G401.6 (cell line): ENCODE results near the gene MTHFD1L.
"Not testable (repeated sequence)": the region's sequence is repeated elsewhere in the genome, so short reads cannot be mapped to it uniquely, and the experiment has no call there.

Experiments used
- FAIRE-seq: peaks from 2 replicates; lab custom pipeline; 2012; peaks lifted over from hg19 to GRCh38; lab: Jason Lieb, UNC

MTHFD1L gene

DNA sequence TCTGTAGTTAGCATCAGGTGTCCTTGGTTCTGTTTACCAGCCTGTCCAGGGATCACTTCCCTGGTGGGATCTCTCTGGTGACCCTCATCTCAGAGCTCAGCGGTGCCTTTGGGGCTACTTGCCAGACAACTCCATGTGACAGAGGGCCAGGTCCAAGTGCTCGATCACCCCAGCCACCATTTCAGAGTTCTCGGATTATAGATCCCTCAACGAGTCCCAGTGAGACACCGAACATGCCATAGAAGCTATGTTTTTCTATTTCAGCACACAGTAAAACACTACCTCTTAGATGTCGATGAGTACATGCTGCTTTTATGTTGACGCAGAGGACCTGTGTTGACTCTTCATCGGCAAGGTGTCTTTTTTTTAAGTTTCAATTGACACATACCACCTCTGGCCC, 204.1 kb downstream of the MTHFD1L start:
- no peak for FAIRE-seq

DNA sequence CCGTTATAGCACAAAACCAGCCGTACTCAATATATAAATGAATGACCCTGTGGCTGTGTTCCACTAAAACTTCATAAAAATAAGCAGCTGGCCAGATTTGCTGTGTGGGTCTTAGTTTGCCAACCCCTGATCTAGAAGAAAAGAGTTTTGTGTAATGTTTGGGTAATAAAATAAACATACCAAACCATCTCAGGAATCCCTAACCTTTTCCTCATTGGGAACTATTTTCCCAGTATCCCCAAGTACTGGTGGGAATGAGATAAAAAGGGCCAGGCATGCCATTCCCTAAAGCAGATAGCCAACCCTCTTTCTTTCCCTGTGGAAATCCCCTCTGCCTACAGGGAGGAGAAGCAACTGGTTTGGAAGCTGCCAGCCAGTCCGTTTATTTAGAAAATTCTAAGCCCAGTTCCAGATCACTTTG, 205.1 kb downstream of the MTHFD1L start:
- FAIRE-seq, result no peak

DNA sequence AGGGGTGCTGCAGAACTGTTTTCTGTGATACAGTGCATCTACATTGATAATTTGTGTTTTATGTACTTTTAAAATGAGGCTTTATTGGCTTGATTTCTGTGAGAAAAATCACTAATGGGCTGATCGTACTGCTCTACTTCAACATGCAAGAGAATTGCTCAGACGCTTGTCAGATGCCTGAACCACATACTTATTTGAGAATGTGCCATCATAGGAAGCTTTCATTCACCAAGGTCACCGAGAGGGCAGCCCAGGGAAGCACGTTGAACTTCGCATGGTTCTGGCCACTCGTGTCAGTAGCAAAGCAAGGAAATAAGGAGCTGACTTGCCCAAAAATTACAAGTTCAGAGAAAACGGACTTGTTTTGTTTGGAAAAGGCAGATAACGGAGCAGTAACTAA, 205.8 kb downstream of the MTHFD1L start:
- FAIRE-seq, result no peak

GRCh38 chr6:151073146-151073545, 207.6 kb downstream of the MTHFD1L start:
- FAIRE-seq, result no peak

DNA sequence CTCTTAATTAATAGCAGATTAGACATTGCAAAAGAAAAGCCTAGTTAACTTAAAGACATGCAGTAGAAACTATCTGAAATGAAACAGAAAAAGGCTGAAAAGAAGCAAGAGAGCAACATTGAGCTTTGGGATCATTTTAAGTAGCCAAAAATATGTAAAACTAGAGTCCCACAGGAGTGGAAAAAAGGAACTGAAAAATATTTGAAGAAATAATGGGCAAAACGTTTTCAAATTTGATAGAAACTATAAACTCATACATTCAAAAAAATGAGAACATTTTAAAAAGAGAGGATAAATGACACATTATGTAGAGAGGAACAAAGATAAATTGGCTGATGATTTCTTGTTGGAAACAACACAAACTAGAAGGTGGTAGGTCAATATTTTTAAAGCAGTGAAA, 208.2 kb downstream of the MTHFD1L start:
- FAIRE-seq, result no peak

DNA sequence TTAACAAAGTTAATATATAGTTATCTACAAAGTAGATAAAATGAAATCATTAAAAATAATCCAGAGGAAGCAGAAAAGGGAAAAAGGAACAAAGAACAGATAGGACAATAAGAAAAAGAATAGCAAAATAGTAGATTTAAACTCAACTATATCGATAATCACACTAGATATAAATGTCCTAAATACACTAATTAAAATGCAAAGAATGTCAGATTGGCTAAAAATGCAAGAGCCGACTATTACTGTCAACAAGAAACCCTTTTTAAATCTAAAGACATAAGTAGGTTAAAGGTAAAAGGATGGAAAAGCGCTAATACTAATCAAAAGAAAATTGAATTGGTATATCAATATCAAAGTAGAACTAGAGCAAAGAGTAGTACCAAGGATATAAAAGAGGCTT, 209.5 kb downstream of the MTHFD1L start:
- FAIRE-seq, result no peak

DNA sequence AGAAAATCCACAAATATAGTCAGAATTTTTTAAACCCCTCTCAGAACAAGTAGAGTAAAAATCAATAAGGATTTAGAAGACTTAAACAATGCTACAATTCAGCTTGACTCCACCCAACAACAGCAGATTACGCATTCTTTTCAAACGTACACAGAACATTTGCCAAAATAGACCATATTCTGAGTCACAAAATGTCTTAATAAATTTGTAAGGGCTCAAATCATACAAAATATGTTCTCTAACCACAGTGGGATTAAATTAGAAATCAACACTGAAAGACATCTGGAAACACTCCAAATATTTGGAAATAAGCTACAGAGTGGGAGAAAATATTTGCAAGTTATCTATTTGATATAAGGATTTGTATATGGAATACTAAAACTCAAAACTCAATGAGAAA, 210.0 kb downstream of the MTHFD1L start:
- no peak for FAIRE-seq

DNA sequence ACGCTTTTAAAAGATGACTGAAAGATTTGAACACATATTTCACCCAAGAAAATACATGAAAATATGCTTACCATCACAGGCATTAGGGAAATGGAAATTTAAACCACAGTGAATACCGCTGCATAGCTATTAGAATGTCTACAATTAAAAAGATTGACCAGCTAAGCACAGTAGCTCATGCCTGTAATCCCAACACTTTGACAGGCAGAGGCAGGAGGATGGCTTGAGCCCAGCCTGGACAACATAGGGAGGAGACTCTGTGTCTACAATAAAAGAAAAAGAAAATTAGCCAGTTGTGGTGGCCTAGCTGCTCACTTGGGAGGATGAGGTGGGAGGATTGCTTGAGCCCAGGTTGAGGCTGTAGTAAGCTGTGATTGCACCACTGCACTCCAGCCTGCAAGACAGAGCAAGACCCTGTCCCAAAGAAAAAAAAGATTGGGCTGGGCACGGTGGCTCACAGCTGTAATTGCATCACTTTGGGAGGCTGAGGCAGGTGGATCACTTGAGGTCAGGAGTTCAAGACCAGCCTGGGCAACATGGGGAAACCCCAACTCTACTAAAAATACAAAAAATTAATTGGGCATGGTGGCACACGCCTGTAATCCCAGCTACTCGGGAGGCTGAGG, 210.5 kb downstream of the MTHFD1L start:
- FAIRE-seq, result no peak

DNA sequence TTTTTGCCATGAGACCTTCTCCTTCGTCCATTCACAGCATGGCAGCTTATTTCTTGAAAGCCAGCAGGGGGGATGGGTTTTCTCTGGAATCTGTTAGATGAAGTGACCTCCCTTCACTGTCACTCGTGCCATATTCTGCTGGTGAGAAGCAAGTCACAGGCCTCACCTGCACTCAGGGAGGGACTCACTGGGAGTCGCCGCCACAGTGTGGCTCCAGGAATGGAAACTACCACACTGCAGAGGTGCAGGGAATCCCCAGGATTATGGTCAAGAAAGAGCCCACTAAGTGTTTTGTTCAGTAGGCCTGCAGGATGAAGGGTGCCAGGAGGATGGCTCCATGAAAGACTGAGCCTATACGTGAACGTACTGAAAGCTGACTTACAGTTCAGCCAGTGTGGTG, 213.2 kb downstream of the MTHFD1L start:
- FAIRE-seq, result no peak

DNA sequence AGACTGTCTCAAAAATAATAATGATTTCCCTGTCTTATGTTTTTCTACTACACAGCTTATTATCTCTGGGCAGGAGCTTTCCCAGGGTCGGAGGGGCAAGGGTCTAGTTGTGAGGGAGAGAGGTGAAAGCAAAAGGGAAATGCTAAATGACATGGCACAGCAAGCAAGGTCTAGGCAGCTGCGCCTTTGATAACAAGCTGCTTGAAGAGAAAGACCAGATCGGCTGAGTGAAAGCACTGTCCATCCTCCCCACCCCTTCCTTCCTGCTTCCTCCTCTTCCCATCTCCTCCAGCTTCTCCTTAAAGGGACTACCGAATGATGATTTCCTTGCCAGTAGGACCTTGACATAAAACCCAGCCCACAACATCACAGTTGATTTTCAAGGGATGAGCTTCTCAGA, 216.2 kb downstream of the MTHFD1L start:
- FAIRE-seq, result no peak

DNA sequence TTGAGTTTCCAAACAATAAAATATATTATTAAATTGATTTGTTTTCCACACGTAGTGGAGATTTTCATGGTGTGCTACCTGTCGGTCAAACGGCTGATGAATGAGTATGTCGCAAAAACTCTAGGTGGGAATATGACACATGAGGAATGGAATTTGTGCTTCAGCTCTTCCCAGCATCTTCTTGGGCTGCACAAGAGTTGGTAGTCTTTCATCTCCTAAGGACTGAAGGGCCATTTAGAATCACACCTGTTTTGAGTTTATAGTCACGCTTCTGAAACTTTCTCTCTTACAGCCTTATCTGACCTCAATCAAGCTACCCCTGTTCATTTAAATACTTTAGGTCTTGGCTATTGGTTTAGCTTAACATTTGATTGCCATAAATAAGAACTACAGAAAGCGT, 216.6 kb downstream of the MTHFD1L start:
- FAIRE-seq, result no peak

DNA sequence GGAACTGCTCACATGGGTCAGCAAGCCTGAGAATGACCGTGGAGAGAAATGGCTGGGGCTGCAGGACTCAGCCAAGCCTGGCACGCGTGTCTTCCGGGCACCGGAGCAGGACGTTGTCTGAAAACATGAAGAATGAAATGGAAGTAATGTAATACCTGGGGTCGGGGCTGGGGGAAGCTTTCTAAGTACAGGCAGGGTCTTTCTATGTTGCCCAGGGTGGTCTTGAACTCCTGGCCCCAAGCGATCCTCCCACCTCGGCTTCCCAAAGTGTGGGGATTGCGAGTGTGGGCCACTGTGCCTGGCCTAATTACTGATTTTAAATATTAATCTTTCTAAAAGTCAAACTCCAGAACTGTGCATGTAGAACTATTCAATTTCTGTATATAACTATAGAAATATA, 218.8 kb downstream of the MTHFD1L start:
- no peak for FAIRE-seq

- not testable (repeated sequence) for FAIRE-seq
Measured at GRCh38 chr6:151087055-151087454, 221.6 kb downstream of the MTHFD1L start.

DNA sequence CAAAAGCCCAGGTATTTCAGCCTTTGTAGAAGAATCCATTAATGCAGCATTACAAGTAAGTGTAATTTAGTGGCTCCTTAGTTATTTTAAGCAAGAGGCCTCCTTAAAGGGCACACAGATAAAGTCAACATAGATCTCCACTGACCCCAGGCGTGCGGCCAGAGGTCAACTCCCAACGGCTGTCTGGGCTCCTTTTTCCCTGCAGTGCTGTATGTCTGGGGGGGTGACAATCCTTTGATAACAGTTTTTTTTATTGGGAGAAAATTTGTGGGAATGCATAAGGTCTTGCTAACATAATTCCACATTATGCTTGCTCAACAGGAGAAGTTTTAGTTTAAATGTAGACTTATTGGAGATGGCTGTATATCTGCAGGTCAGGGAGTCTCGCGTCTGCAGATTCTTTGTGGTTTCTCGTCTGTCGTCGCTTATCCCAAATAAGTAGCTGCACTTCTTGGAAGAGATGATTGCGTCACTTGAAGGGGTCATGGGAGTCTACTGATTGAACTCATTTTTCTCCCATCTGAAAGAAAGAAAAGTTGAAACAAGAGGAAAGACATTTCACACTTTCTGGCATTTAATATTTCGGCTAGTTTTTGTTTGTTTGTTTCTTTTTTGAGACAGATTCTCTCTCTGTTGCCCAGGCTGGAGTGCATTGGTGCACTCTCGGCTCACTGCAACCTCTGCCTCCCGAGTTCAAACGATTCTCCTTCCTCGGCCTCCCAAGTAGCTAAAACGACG, 222.5 kb downstream of the MTHFD1L start:
- no peak for FAIRE-seq

GRCh38 chr6:151088599-151088935, 223.1 kb downstream of the MTHFD1L start:
- no peak for FAIRE-seq

GRCh38 chr6:151088963-151089362, 223.5 kb downstream of the MTHFD1L start:
- FAIRE-seq, result no peak

DNA sequence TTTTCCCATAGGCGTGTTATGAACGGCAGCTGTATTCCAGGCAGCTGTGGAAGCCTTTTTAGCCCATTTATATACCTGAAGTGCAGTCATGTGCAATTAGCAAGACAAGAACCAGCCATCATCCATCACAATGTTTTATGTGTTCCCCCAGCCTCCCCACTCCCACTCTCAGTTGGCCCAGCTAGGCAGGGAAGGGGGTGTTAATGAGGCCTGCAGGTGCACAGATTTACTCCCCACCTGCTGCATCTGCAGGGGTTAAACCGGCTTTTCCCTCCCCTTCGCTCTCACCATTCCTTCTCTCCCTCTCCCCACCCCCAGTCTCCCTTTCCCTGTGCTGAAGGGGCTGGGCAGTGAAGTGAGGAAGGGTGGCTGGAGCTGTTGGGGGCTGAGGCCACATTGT, 224.5 kb downstream of the MTHFD1L start:
- FAIRE-seq, result no peak

GRCh38 chr6:151091571-151091970, 226.1 kb downstream of the MTHFD1L start:
- no peak for FAIRE-seq

DNA sequence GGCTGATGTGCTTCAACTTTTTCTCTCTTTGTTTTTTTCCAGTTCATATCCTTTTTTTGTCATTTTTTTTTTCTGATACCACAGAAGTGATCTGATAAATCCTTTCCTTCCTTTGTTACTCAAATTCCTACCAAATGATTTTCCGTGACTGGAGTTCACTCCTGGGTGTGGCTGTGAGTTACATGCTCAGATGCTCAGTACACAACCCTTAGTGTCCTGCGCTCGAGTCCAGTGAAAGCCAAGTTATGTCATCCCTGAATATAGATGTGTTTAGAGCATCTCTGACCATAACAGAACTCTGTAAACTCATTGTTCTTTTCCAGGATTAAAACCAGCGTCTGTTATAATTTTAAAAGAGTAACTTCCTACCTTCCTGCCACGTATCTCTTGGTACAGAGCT, 227.1 kb downstream of the MTHFD1L start:
- FAIRE-seq, result no peak

- no peak for FAIRE-seq
Measured at GRCh38 chr6:151093706-151094105, 228.2 kb downstream of the MTHFD1L start.

GRCh38 chr6:151095538-151096254, 230.2 kb downstream of the MTHFD1L start:
- FAIRE-seq, result no peak

DNA sequence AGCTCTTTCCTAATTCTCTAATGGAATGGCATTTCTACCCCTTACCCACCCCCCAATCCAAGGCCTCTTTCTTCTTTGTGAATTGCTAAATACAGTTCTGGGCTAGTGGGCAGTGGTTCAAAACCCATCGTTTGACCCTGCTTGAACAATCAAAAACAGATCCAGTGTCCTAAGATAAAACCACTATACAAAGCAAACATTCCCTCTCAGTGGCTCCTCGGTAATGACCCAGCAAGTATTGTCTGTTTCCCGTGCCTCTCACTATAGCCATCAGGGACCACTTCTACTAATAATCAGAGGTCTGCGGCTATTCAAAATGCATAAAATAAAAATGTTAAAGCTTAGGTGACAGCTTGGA, 230.7 kb downstream of the MTHFD1L start:
- no peak for FAIRE-seq

DNA sequence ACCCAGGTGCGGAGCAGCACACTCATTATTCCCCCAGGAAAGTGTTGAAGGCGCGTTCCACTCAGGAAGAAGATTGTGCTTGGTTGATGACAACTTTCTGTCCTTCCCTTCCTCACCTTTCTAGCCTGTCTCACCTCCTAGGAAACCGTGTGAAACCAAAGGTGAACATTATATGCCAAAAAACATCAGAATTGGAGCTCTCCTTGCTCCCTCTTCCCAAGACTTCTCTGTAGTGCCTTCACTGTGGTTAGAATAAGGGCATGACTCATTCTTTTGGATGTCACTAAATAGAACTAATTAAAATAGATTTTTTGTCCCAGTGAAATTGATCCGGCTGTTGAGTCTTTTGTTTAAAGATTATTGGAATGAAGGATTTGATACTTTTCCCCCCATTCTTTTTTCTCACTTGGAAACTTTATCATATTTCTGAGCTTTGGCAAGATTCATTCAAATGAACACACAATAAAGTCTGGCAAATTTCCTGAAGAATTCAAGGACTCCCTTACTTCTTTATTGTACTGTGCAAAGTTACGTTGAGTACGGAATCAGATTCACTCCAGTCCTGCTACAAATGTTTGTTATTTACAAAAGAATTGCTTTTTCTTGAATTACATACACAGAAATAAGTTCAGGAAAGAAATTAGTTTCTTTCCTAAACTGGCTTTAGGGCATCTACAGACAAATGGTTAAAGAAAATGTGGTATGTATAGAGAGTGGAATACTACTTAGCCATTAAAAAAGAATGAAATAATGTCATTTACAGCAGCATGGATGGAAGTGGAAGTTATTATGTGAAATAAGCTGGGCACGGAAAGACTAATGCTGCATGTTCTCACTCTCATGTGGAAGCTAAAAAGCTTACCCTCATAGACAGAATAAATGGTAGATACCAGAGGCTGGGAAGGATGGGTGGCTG, 231.4 kb downstream of the MTHFD1L start:
- FAIRE-seq, result no peak
